GM12878 (cell line): ENCODE data around the gene TMX4. TPM values are rescaled to one million over a fixed set of nuclear protein-coding genes. Genes with fewer than 3 reads are reported as not detected.

ENCODE experiments used
- ATAC-seq: fragments of 200-7000 bp; cut with Tn5 transposase; 3 replicates; pipeline ENCODE4 v1.9.1; 2020; ENCODE audit warnings: mild to moderate bottlenecking, moderate library complexity
- BruUV-seq: library from RNA; stranded (reverse); fragments of 400-500 nt; replicated peaks from 2 replicates; lab custom pipeline; 2021; lab: Mats Ljungman, UMichigan
- CTCF ChIA-PET: fragments of 300-600 bp; sonication (Branson Sonifier 250); formaldehyde crosslinking; extraction: SDS; loops from one replicate; lab custom pipeline; 2021; ENCODE audit warnings: inconsistent platforms; lab: Yijun Ruan, JAX
- POLR2A ChIA-PET: fragments of 350-600 bp; formaldehyde crosslinking; extraction: SDS; loops from one replicate; lab custom pipeline; 2021; ENCODE audit warnings: inconsistent platforms; lab: Charles Lee
- RAD21 ChIA-PET: fragments of 300-600 bp; sonication (Branson Sonifier 250); formaldehyde crosslinking; loops from one replicate; lab custom pipeline; 2023; ENCODE audit warnings: antibody characterized with exemption; ENCODE audit not compliant: unreplicated experiment; lab: Charles Lee
- SMC1A ChIA-PET: fragments of 300-600 bp; sonication (Branson Sonifier 250); formaldehyde crosslinking; loops from one replicate; lab custom pipeline; 2023; ENCODE audit not compliant: unreplicated experiment, uncharacterized antibody; lab: Charles Lee
- DNase-seq: peaks from one replicate; pipeline ENCODE4 v3.0.0-alpha.2; 2011; ENCODE audit warnings: low read depth, low spot score
- FAIRE-seq: peaks from 3 replicates; lab custom pipeline; 2011; peaks lifted over from hg19 to GRCh38; lab: Jason Lieb, UNC
- H2AFZ ChIP-seq: 2 replicates; pipeline ENCODE4 v1.6.0; 2011; ENCODE audit warnings: low read depth, low read length, control low read depth; ENCODE audit not compliant: control insufficient read depth
- H3K27ac ChIP-seq: 2 replicates; pipeline ENCODE4 v1.5.1; 2011; ENCODE audit warnings: control low read depth; ENCODE audit not compliant: control insufficient read depth, insufficient read depth
- H3K27me3 ChIP-seq, 2 experiments: replicated peaks in 1 of 2; 2 replicates each; pipeline versions ENCODE4 v1.6.0 to v1.6.1; 2011; ENCODE audit warnings: low read length in 1 of 2; ENCODE audit not compliant: control insufficient read depth in 2 of 2, insufficient read depth in 2 of 2
- H3K36me3 ChIP-seq, 2 experiments: 2 replicates each; pipeline ENCODE4 v1.5.1; 2011; ENCODE audit warnings: low read length in 1 of 2; ENCODE audit not compliant: control insufficient read depth in 2 of 2, insufficient read depth in 2 of 2
- H3K4me1 ChIP-seq: 2 replicates; pipeline ENCODE4 v1.6.1; 2011; ENCODE audit warnings: mild to moderate bottlenecking, low read length, moderate library complexity, mixed read lengths; ENCODE audit not compliant: control insufficient read depth, insufficient read depth
- H3K4me2 ChIP-seq: 2 replicates; pipeline ENCODE4 v1.6.0; 2011; ENCODE audit warnings: control low read depth; ENCODE audit not compliant: control insufficient read depth, insufficient read depth
- H3K4me3 ChIP-seq: fragments of 200-600 bp; sonication (generic); 2 replicates; pipeline ENCODE4 v1.5.1; 2016
- H3K79me2 ChIP-seq: 2 replicates; pipeline ENCODE4 v1.6.0; 2011; ENCODE audit warnings: low read length; ENCODE audit not compliant: control insufficient read depth, insufficient read depth
- H3K9ac ChIP-seq: 2 replicates; pipeline ENCODE4 v1.8.0; 2011; ENCODE audit warnings: low read length, control low read depth, mixed read lengths; ENCODE audit not compliant: control insufficient read depth, insufficient read depth
- H3K9me3 ChIP-seq: replicated peaks from 3 replicates; pipeline ENCODE4 v1.5.1; 2011; ENCODE audit warnings: mild to moderate bottlenecking, low read length; ENCODE audit not compliant: control insufficient read depth, insufficient read depth
- H4K20me1 ChIP-seq: 2 replicates; pipeline ENCODE4 v1.6.0; 2011; ENCODE audit not compliant: control insufficient read depth, insufficient read depth
- ASH2L ChIP-seq: fragments of 300-600, 200-600 bp; sonication (generic); IDR thresholded peaks from 2 replicates; pipeline ENCODE4 v1.6.1; 2017; ENCODE audit warnings: low read depth, mild to moderate bottlenecking, borderline replicate concordance
- CHD2 ChIP-seq: IDR thresholded peaks from 2 replicates; pipeline ENCODE4 v1.6.1; 2011; ENCODE audit warnings: low read depth, low read length, improper control_type of control experiment, borderline replicate concordance
- CREM ChIP-seq: IDR thresholded peaks from 2 replicates; pipeline ENCODE4 v1.6.1; 2014; ENCODE audit warnings: antibody characterized with exemption, low read depth
- JUNB ChIP-seq: IDR thresholded peaks from 2 replicates; pipeline ENCODE4 v1.6.1; 2016; ENCODE audit warnings: antibody characterized with exemption, mild to moderate bottlenecking
- RUNX3 ChIP-seq: IDR thresholded peaks from 2 replicates; pipeline ENCODE4 v1.6.1; 2012; ENCODE audit warnings: low read length, inconsistent platforms
- SP1 ChIP-seq: IDR thresholded peaks from one replicate; pipeline ENCODE4 v1.6.1; 2011; ENCODE audit warnings: low read depth, low read length
- TBL1XR1 ChIP-seq: IDR thresholded peaks from 2 replicates; pipeline ENCODE4 v1.6.1; 2012; ENCODE audit warnings: low read depth, low read length, improper control_type of control experiment
- TCF3 ChIP-seq: IDR thresholded peaks from 2 replicates; pipeline ENCODE4 v1.6.1; 2012; ENCODE audit warnings: low read depth, mild to moderate bottlenecking, low read length, borderline replicate concordance; ENCODE audit not compliant: insufficient read depth
- ZNF24 ChIP-seq: fragments of 450-650 bp; IDR thresholded peaks from 2 replicates; pipeline ENCODE4 v1.6.1; 2017; ENCODE audit warnings: antibody characterized with exemption, mild to moderate bottlenecking
- WGBS: methylation state at CpG from one replicate; pipeline ENCODE4 v1.1.6; 2016; ENCODE audit warnings: low lambda C conversion rate; ENCODE audit not compliant: insufficient replicate concordance, insufficient coverage; ENCODE audit errors: missing lambda C conversion rate; 5-methylcytosine and 5-hydroxymethylcytosine counted together
- in situ Hi-C: fragments of 300-500 bp; cut with MboI; formaldehyde crosslinking; loops from 9 replicates; pipeline ENCODE4 v1.14.3; 2018; ENCODE audit warnings: mixed read lengths
- intact Hi-C: fragments of 100-400 bp; cut with micrococcal nuclease; formaldehyde crosslinking; loops from one replicate; pipeline ENCODE4 v1.14.2; 2022; ENCODE audit not compliant: unreplicated experiment
- polyA plus RNA-seq, 11 experiments: library from polyadenylated mRNA; depleted of rRNA in 4 of 11; unstranded in 6 of 11; stranded (reverse) in 5 of 11; fragments of >200 nt; fragmentation: Nextera tagmentation in 4 of 11; fragmentation: Illumina TruSeq in 1 of 11; extraction: Ambion mirVana in 4 of 11; extraction: Trizol in 1 of 11; gene quantifications; 1 replicate in 1 of 11; 2 replicates in 10 of 11; pipeline versions ENCODE4 v1.2.1 to v1.2.3, GENCODE V29; 2011 to 2016; ENCODE audit warnings: inconsistent platforms in 2 of 11, missing spikeins in 2 of 11, low read depth in 1 of 11
- total RNA-seq, 4 experiments: library from RNA; depleted of rRNA in 3 of 4; stranded (reverse); fragments of >200 nt in 3 of 4; fragmentation: Illumina TruSeq in 1 of 4; extraction: Trizol in 1 of 4; gene quantifications; 2 replicates each; pipeline versions ENCODE4 v1.2.1 to v1.2.3, GENCODE V29; 2013 to 2021
- TF ChIP-seq, protein P1 (sequence below): IDR thresholded peaks from 2 replicates; pipeline ENCODE4 v1.6.1; 2012; ENCODE audit warnings: mild to moderate bottlenecking, low read depth, low read length

The TMX4 gene
- total and polyA plus RNA-seq, 10 of the 15 experiments (the other 5 are each of a cell fraction or from before 2014, with no cell fraction given), result 3.9 to 19.9 (median 11.1) TPM

DNA sequence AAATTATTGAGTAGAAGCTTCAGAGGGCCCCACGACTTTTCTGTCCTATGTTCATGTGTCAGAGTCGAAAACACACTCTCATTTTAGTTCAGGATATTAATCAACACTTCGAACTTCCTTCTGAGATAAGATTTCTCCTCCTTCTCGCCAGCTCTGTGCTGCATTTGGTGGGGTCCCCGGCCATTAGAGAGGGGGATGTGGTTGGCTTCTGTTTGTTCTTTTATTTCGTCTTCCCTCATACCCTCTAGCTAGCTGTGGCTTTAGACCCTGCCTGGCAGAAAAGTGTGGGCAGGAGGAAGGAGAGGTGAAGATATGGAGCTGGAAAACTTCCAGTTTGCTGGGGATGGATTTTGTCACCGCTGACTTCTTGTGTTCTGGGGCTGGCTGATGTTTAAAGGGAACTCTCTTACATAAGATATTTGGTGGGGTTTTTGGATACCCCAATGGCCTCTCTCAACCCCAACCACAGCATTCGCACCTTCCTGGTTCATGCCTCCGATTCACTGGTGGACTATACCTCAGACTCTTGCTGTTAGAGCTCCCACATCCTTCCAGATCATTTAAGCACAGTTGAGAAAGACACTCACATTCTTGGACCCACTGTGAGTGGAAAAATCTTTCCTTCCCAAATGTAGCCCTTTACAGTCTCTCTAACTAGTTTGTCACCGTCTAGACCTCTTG, 30.7 kb upstream of the TMX4 start:
- H3K79me2 ChIP-seq, result no peaks in the 10 kb centered on the region
- H3K36me3 ChIP-seq, result no peaks in the 10 kb centered on the region
- RAD21 ChIA-PET, result no interaction called here
- no peak overlapping the region for H3K9ac ChIP-seq
- in situ Hi-C loops, result no loop called here
- TF ChIP-seq ZNF24, result no peak
- TF ChIP-seq SP1, result no peak
- no peak for TF ChIP-seq RUNX3
- no peak for TF ChIP-seq CREM
- TF ChIP-seq TCF3, result no peak
- TF ChIP-seq CHD2, result no peak
- TF ChIP-seq ASH2L, result no peak
- no peak for TF ChIP-seq JUNB
- TF ChIP-seq TBL1XR1, result no peak
- TF ChIP-seq, protein P1, sequence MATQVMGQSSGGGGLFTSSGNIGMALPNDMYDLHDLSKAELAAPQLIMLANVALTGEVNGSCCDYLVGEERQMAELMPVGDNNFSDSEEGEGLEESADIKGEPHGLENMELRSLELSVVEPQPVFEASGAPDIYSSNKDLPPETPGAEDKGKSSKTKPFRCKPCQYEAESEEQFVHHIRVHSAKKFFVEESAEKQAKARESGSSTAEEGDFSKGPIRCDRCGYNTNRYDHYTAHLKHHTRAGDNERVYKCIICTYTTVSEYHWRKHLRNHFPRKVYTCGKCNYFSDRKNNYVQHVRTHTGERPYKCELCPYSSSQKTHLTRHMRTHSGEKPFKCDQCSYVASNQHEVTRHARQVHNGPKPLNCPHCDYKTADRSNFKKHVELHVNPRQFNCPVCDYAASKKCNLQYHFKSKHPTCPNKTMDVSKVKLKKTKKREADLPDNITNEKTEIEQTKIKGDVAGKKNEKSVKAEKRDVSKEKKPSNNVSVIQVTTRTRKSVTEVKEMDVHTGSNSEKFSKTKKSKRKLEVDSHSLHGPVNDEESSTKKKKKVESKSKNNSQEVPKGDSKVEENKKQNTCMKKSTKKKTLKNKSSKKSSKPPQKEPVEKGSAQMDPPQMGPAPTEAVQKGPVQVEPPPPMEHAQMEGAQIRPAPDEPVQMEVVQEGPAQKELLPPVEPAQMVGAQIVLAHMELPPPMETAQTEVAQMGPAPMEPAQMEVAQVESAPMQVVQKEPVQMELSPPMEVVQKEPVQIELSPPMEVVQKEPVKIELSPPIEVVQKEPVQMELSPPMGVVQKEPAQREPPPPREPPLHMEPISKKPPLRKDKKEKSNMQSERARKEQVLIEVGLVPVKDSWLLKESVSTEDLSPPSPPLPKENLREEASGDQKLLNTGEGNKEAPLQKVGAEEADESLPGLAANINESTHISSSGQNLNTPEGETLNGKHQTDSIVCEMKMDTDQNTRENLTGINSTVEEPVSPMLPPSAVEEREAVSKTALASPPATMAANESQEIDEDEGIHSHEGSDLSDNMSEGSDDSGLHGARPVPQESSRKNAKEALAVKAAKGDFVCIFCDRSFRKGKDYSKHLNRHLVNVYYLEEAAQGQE, result no peak
- TF ChIP-seq, all 136 proteins: peak for 0
- H3K9me3 ChIP-seq, result no peaks in the 10 kb centered on the region
- intact Hi-C loops, result no loop called here
- H3K4me2 ChIP-seq, result no peak overlapping the region
- ChIA-PET POLR2A (no interaction called here), SMC1A (interaction anchor here (2.6 kb wide), 1 partner anchor 672 kb away, joined by 9 read pairs; no protein-coding TSS in a partner anchor), CTCF (interaction anchor here (9.5 kb wide), 1 partner anchor 670 kb away, joined by 193 read pairs; no protein-coding TSS in a partner anchor)
- FAIRE-seq (no peak), ATAC-seq (no peak), DNase-seq (no peak)
- H3K4me3 ChIP-seq, result no peak overlapping the region
- H3K4me1 ChIP-seq, result no peaks in the 10 kb centered on the region
- H2AFZ ChIP-seq, result no peak overlapping the region
- no TSS peak for BruUV-seq
- H4K20me1 ChIP-seq, result no peaks in the 10 kb centered on the region
- WGBS, result 21% methylated on average over 10 of the region's 10 CpGs
- no peaks in the 10 kb centered on the region for H3K27me3 ChIP-seq
- H3K27ac ChIP-seq, result no peak overlapping the region
